NCI-H2081 treated with DMSO at 0.1 percent for 48 hours (cell line): ENCODE measurements around the gene GAL3ST3.

Source experiments
- DNase-seq: peaks from one replicate; lab custom pipeline; 2025; lab: John Stamatoyannopoulos, UW

Gene GAL3ST3

GRCh38 chr11:66069715-66070603 lies 21.0 kb upstream of the GAL3ST3 start, which contains the start of gene PACS1:
TSS of gene PACS1 (plus strand) at chr11:66070272. CDS start at chr11:66070487, 215 bp downstream.
- DNase-seq: no peak

- no peak for DNase-seq
Measured at GRCh38 chr11:66068923-66069714, 20.2 kb upstream of the GAL3ST3 start.

DNA sequence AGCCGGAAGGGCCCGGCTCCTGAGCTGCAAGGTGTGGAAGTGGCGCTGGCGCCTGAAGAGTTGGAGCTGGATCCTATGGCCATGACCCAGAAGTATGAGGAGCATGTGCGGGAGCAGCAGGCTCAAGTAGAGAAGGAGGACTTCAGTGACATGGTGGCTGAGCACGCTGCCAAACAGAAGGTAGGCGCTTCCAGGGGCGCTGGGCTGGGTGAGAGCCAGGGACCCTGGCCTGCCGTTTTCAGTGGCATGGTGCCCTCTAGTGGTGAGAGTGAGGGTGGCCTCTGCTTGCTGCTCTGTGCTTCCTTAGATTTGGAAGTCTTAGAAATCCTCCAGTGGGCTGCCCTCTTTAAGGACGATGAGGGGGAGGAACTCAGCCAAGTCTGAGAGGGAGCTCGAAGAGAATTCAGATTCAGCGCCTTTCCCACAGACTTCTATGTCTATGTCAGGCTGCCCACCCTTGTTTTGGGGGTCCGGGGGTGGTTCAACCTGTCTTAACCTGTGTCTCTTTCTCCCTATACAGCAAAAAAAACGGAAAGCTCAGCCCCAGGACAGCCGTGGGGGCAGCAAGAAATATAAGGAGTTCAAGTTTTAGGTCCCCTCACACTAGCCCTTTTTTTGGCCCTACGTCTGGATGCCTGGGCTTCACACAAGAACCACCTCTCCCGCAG lies 19.3 kb upstream of the GAL3ST3 start:
- DNase-seq: no peak

DNA sequence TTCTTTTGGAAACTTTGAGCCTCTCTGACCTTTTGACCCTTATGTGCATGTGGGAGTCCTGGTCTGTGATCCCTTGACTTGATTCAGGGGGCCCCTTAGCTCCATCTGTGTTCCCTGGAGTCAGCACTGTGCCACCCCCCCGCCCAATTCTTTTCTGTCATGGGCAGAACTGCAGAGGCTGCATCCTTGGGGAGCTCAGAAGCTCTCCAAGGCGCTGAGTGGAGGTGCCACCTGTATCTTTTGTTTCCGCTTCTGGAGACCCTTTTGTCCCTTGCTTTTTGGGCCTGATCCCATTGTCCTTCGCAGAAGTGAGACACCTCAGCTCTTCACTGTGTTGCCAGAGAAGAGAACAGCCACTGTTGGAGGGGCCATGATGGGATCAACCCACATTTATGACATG lies 18.7 kb upstream of the GAL3ST3 start:
- DNase-seq: no peak

DNA sequence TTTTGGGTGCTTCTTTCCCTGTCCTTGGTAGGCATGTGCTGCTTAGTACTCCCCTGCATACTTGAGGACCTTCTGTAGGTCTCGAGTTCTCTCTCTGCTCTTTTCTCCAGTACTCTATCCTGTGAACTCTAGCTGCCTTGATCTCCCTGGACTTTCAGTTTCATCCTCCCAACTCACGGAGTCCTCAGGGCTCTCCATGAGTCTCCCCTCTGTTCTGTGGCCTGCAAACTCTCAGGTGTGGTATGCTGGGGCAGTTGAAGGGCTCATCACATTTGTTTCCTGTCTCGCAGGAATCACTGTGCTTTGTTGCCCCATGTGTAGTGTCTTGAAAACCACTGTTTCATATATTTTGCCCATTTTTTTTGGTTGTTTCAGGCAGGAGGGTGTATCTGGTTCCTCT lies 17.8 kb upstream of the GAL3ST3 start:
- DNase-seq: no peak

DNA sequence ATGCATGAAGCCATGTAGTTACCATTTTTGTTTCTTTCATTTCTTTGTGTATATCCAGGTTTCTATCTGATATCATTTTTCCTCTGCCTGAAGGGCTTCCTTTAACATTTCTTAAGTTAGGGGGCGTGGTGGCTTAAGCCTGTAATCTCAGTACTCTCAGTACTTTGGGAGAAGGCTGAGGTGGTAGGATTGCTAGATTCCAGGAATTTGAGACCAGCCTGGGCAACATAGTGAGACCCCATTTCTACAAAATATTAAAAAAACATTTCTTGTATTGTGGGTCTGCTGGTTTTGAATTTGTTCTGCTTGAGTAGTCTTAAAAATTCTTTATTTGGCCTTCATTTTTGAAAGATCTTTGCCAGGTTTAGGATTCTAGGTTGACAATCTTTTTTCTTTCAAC lies 15.6 kb upstream of the GAL3ST3 start:
- DNase-seq: no peak

DNA sequence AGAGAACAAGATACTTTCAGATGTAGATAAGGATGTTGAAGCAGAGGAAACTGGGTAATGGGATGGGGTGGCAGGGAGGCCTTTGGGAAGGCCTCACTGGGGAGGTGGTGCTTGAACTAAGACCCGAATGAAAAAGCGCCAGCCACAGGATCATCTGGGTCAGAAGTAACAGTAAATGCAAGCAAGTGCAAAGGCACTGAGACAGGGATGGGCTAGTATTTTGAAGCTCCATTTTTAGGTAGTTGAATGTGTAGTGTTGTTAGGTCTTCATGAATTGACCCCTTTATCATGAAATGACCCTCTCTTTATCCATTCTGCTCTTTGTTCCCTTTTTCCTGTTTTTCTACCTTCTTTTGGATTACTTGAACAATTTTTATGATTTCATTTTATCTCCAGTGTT lies 14.9 kb upstream of the GAL3ST3 start:
- DNase-seq: no peak

DNA sequence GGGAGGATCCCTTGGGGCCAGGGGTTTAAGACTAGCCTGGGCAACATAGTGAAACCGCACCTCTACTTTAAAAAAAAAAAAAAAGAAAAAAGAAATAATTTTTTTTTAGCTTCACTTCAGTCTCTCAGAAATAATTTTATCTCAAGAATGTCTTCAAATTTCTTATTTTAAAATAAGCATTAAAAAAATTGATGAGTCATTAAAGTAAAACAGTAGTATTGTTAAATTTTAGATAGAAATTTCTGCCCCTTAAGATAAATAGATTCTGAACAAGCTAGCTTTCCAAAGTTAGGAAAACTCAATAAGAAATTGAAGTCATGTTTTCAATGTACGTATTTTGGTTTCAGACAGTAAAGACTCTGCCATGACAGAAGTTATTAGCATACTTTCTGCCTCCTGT lies 13.4 kb upstream of the GAL3ST3 start:
- no peak for DNase-seq

DNA sequence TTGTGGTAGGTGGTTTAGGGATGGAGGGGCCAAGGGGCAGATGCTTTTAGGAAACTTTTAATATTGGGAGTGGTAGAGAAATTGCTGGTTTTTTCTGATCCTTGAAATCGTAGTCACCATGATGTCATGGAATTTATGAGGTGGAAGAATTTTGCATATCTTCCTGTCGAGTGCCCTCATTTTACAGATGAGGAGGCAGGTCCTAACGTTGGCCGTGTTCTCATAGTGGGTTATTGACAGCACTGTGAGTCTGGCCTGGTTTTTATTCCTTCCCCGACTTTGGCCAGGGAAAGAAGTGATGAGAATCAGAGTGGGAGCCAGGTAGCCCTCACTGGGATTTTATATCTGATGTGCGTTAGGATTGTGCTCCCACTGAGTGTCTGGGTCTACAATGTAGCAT lies 12.3 kb upstream of the GAL3ST3 start:
- no peak for DNase-seq

GRCh38 chr11:66059966-66060680 lies 11.2 kb upstream of the GAL3ST3 start:
- no peak for DNase-seq

- DNase-seq: no peak
Measured at GRCh38 chr11:66056501-66056900, 7.5 kb upstream of the GAL3ST3 start.

DNA sequence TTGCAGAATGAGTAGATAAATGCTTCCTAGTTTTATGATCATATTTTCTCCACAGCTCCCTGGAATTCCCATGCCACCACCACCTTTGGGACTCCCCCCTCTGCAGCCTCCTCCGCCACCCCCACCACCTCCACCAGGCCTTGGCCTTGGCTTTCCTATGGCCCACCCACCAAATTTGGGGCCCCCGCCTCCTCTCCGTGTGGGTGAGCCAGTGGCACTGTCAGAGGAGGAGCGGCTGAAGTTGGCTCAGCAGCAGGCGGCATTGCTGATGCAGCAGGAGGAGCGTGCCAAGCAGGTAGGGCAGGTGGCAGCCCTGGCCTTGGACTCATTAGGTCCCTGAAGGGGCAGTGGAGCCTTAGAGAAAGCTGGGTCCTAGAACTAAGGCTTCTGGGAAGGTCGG lies 6.1 kb upstream of the GAL3ST3 start:
- DNase-seq: no peak

GRCh38 chr11:66052664-66052982 lies 3.7 kb upstream of the GAL3ST3 start:
- DNase-seq: no peak

DNA sequence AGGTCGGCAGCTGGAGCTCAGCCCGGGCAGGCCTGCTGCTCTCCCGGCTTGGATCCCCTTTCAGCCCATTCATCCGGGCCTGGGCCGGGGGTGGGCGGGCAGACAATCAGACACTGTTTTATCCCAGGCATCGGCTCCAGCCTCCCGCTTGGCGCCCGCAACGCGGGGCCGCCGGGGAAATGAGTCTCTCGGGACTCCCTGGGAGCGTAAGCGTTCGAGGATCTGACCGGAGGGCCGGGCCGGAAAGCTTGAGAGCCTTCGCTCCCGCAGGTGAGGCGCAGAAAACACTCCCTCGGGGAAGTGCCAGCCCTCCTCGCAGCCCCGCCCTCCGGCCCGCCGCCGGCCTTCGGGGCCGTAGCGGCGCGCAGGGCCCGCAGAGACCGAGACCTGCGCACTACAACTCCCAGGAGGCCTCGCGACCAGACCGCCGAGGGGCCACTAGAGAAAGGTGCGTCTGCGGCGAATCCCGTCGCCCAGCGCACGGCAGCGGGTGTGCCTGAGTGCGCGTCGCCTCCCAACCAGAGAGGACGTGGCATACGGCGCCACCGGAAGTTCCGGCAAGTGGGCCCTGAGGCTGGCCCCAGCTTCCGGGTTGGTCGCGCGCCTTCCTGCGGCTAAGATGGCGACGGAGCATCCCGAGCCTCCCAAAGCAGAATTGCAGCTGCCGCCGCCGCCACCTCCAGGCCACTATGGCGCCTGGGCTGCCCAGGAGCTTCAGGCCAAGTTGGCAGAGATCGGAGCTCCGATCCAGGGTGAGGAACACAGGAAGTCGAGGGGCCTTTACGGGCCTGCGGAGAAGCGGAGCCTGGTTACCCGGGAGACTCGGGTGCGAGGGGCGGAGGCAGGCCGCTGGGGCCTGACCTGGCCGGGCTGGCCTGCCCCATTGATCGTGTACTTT lies 3.1 kb upstream of the GAL3ST3 start, which contains the start of gene SF3B2:
Gene SF3B2, plus strand, starts transcription at position 599 of the 898 bp plus-strand sequence. Its CDS starts 21 bp downstream, at position 620.
- DNase-seq: peak; percentile 95

GRCh38 chr11:66051371-66051765 lies 2.4 kb upstream of the GAL3ST3 start:
- no peak for DNase-seq

DNA sequence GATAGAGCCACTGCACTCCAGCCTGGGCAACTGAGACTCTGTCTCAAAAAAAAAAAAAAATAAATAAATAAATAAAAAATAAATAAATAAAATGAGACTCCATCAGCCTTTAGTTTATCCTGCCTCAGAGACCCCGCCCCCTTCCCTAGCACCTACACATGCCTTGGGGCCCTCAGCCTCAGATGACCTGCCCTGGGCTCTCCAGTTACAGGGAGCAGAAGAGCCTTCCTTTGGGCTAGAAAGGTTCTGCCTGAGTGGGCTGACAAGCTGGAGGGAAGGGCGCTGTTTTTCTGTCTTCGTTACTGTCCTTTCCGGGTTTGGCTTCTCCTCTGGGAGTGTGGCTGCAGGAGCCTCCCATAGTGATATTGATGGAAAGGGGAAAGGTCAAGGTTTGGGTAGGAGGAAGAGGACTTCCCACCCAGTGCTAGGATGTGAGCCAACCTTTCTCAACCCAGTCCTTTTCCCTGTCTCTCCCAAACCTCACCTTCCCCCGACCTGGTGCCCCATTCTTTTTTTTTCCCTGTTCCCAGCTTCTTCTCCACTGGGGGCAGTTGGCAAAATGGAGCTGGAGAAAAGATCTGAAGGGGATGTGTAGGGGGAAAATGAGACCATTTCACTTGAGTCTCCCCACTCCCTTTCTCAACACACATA lies 1.7 kb upstream of the GAL3ST3 start:
- DNase-seq: no peak

DNA sequence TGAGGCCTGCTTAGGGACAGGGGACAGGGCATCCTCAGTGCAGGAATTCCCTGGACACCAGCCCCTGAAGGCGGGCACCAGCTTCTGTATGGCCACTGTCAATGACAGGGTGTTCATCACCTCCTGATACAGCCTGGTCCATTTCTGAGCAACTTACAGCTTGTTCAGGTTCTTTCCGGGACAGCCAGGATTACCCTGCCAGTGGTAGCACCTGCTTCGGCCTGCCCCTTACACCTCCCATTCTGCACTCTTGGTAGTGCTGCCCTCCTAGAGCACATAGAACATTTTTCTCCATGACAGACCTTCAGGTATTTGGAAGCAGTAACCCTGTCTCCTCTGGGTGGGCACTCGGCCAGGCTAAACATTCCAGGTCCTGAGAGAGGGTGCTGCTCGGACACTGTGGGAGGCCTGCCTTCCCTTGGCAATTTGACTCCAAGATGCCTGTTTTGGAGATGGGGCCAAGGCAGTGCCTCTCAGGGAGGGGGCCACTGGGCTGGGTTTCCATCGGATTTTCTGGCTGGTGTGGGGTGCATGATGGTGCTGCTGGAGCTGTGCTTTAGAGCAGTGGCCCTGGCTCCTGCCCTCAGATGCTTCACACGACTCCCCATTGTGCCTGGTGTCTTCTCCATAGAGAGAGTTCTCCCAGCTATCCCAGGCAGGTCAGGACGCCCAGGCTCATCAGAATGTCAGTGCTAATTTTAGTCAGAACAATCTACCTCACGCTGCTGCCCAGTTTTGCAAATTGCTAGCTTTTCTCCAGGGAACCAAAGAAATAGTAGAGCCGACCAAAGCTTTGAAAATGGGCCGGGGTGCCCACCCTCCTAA lies 1.2 kb downstream of the GAL3ST3 start:
- no peak for DNase-seq

DNA sequence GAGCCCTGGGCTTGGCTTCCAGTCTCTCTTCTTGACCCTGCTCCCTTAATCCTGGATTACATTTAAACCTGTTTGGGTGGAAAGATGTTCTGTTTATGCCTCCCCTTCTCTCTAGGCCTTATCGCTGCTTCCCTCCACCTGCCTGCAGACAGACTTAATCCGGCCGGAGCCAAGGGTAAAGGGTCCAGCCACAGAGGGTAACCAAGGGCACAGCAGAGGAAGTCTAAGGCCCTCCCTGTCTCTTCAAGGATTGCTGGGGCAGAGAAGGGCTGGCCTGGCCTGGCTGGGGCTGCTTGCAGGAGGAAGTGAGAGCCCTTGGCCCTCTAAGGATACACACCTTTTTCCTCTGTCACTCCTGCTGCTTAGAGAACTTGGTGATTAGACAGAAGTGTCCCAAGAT lies 2.1 kb downstream of the GAL3ST3 start:
- DNase-seq: no peak

GRCh38 chr11:66045177-66045639 lies 3.8 kb downstream of the GAL3ST3 start:
- DNase-seq: no peak
